Activated T-helper 17 cell treated with anti-CD3 and anti-CD28 coated beads, Interleukin-2, amount 50 U/mL, for 72 hours (primary cell): ENCODE results near the gene NOTCH1. TPM values are rescaled to one million over a fixed set of nuclear protein-coding genes. Genes with fewer than 3 reads are reported as not detected.
A peak's percentile ranks its signal among the peaks of the same experiment; 100 is the strongest.

Experiments
- ATAC-seq: fragments of 150-1000 bp; cut with Tn5 transposase; replicated peaks from 2 replicates; pipeline ENCODE4 v1.10.0; 2021; ENCODE audit warnings: mild to moderate bottlenecking, moderate library complexity
- H3K27ac Mint-ChIP-seq: one replicate; pipeline ENCODE4 v1.8.0; 2022; ENCODE audit warnings: mixed read lengths
- H3K27me3 Mint-ChIP-seq: one replicate; pipeline ENCODE4 v1.8.0; 2022; ENCODE audit warnings: mixed read lengths
- H3K36me3 Mint-ChIP-seq: one replicate; pipeline ENCODE4 v1.8.0; 2022; ENCODE audit warnings: low read depth, mild to moderate bottlenecking, mixed read lengths
- H3K4me1 Mint-ChIP-seq: one replicate; pipeline ENCODE4 v1.8.0; 2022; ENCODE audit warnings: mixed read lengths
- H3K4me3 Mint-ChIP-seq: one replicate; pipeline ENCODE4 v1.8.0; 2022; ENCODE audit warnings: mild to moderate bottlenecking, mixed read lengths
- H3K9me3 Mint-ChIP-seq: one replicate; pipeline ENCODE4 v1.8.0; 2022; ENCODE audit warnings: mixed read lengths
- total RNA-seq, 2 donors: library from RNA; stranded (reverse); gene quantifications; one replicate each; pipeline ENCODE4 v1.2.3, GENCODE V29; 2022

NOTCH1 gene
- 10 to 100 TPM; 63.8 to 65.9 TPM for total RNA-seq

- H3K27ac Mint-ChIP-seq: peak within 1 kb of the TSS; percentile 78
- H3K9me3 Mint-ChIP-seq: no peaks in the 10 kb centered on the region
- peaks cover 33% of the 10 kb centered on the region for H3K36me3 Mint-ChIP-seq
- peak within 1 kb of the TSS; percentile 83 for H3K4me3 Mint-ChIP-seq
- no peaks in the 10 kb centered on the region for H3K27me3 Mint-ChIP-seq
- H3K4me1 Mint-ChIP-seq: peaks cover 1% of the 10 kb centered on the region
- ATAC-seq: peak; percentile 71
These were observed at the start of gene NOTCH1 for GRCh38 chr9:136545965-136546696. Gene NOTCH1 (minus strand): TSS chr9:136546048. CDS start chr9:136545786, 262 bp downstream.

GRCh38 chr9:136594492-136594891 is 48.6 kb upstream of the NOTCH1 start:
- no peak for ATAC-seq
- Mint-ChIP-seq H3K27me3 (peaks cover 4% of the 10 kb centered on the region), H3K36me3 (no peaks in the 10 kb centered on the region), H3K4me1 (no peaks in the 10 kb centered on the region), H3K27ac (no peak overlapping the region), H3K9me3 (no peaks in the 10 kb centered on the region), H3K4me3 (no peak overlapping the region)

- no peak for ATAC-seq
These were observed 47.7 kb upstream of the NOTCH1 start for GRCh38 chr9:136593581-136593980.

GRCh38 chr9:136592666-136593065 is 46.8 kb upstream of the NOTCH1 start:
- ATAC-seq: no peak

More at GRCh38 chr9:136593581-136593980, 47.7 kb upstream of the NOTCH1 start:
- Mint-ChIP-seq H3K27me3 (peaks cover 4% of the 10 kb centered on the region), H3K27ac (no peak overlapping the region), H3K4me3 (no peak overlapping the region), H3K9me3 (no peaks in the 10 kb centered on the region), H3K36me3 (no peaks in the 10 kb centered on the region), H3K4me1 (no peaks in the 10 kb centered on the region)

GRCh38 chr9:136590821-136591752 is 45.2 kb upstream of the NOTCH1 start:
- Mint-ChIP-seq H3K27ac (no peak overlapping the region), H3K36me3 (no peaks in the 10 kb centered on the region), H3K27me3 (peaks cover 4% of the 10 kb centered on the region), H3K4me3 (no peak overlapping the region), H3K9me3 (no peaks in the 10 kb centered on the region), H3K4me1 (no peaks in the 10 kb centered on the region)
- ATAC-seq: no peak

More at GRCh38 chr9:136592666-136593065, 46.8 kb upstream of the NOTCH1 start:
- no peaks in the 10 kb centered on the region for H3K4me1 Mint-ChIP-seq
- no peaks in the 10 kb centered on the region for H3K36me3 Mint-ChIP-seq
- no peak overlapping the region for H3K4me3 Mint-ChIP-seq
- H3K9me3 Mint-ChIP-seq: no peaks in the 10 kb centered on the region
- H3K27ac Mint-ChIP-seq: no peak overlapping the region
- peaks cover 4% of the 10 kb centered on the region for H3K27me3 Mint-ChIP-seq

GRCh38 chr9:136589766-136590763 is 44.2 kb upstream of the NOTCH1 start:
- H3K27ac Mint-ChIP-seq: no peak overlapping the region
- ATAC-seq: no peak
- peaks cover 4% of the 10 kb centered on the region for H3K27me3 Mint-ChIP-seq
- H3K9me3 Mint-ChIP-seq: no peaks in the 10 kb centered on the region
- H3K4me3 Mint-ChIP-seq: no peak overlapping the region
- no peaks in the 10 kb centered on the region for H3K36me3 Mint-ChIP-seq
- no peaks in the 10 kb centered on the region for H3K4me1 Mint-ChIP-seq

GRCh38 chr9:136588663-136589464 is 43.0 kb upstream of the NOTCH1 start:
- no peaks in the 10 kb centered on the region for H3K36me3 Mint-ChIP-seq
- peak; percentile 31 for ATAC-seq
- H3K27me3 Mint-ChIP-seq: no peaks in the 10 kb centered on the region
- H3K4me3 Mint-ChIP-seq: no peak overlapping the region
- H3K4me1 Mint-ChIP-seq: no peaks in the 10 kb centered on the region
- H3K27ac Mint-ChIP-seq: peak overlapping the region; percentile 43
- H3K9me3 Mint-ChIP-seq: no peaks in the 10 kb centered on the region

GRCh38 chr9:136587944-136588662 is 42.3 kb upstream of the NOTCH1 start:
- H3K9me3 Mint-ChIP-seq: no peaks in the 10 kb centered on the region
- H3K27ac Mint-ChIP-seq: peak overlapping the region; percentile 43
- H3K4me1 Mint-ChIP-seq: no peaks in the 10 kb centered on the region
- H3K4me3 Mint-ChIP-seq: no peak overlapping the region
- ATAC-seq: no peak
- no peaks in the 10 kb centered on the region for H3K27me3 Mint-ChIP-seq
- no peaks in the 10 kb centered on the region for H3K36me3 Mint-ChIP-seq

GRCh38 chr9:136587145-136587943 is 41.5 kb upstream of the NOTCH1 start:
- Mint-ChIP-seq H3K4me3 (no peak overlapping the region), H3K4me1 (no peaks in the 10 kb centered on the region), H3K9me3 (no peaks in the 10 kb centered on the region), H3K27me3 (no peaks in the 10 kb centered on the region), H3K36me3 (no peaks in the 10 kb centered on the region), H3K27ac (no peak overlapping the region)
- no peak for ATAC-seq

GRCh38 chr9:136586391-136586953 is 40.6 kb upstream of the NOTCH1 start:
- Mint-ChIP-seq H3K9me3 (no peaks in the 10 kb centered on the region), H3K4me3 (no peak overlapping the region), H3K27ac (no peak overlapping the region), H3K4me1 (no peaks in the 10 kb centered on the region), H3K36me3 (no peaks in the 10 kb centered on the region), H3K27me3 (no peaks in the 10 kb centered on the region)
- no peak for ATAC-seq

GRCh38 chr9:136585531-136586120 is 39.8 kb upstream of the NOTCH1 start:
- ATAC-seq: no peak
- no peaks in the 10 kb centered on the region for H3K9me3 Mint-ChIP-seq
- H3K4me1 Mint-ChIP-seq: no peaks in the 10 kb centered on the region
- no peaks in the 10 kb centered on the region for H3K36me3 Mint-ChIP-seq
- no peak overlapping the region for H3K4me3 Mint-ChIP-seq
- H3K27me3 Mint-ChIP-seq: no peaks in the 10 kb centered on the region
- H3K27ac Mint-ChIP-seq: no peak overlapping the region

- Mint-ChIP-seq H3K9me3 (no peaks in the 10 kb centered on the region), H3K27me3 (no peaks in the 10 kb centered on the region), H3K27ac (no peak overlapping the region), H3K4me3 (no peak overlapping the region), H3K4me1 (no peaks in the 10 kb centered on the region), H3K36me3 (no peaks in the 10 kb centered on the region)
- no peak for ATAC-seq
These were observed 39.1 kb upstream of the NOTCH1 start for GRCh38 chr9:136584934-136585333.
